ENCODE results near the gene DTNB. TPM values are rescaled to one million over a fixed set of nuclear protein-coding genes. Genes with fewer than 3 reads are reported as not detected.

The DTNB gene
- total and polyA plus RNA-seq, 2 of the 4 experiments (the other 2 are of a cell fraction) = 3.8 to 5.3 TPM

GRCh38 chr2:25692143-25692542, 18.8 kb upstream of the DTNB start:
- Histone ChIP-seq H2BK20ac (ENCODE audit: low read depth, low read length) (no peak overlapping the region), H4K8ac (ENCODE audit: low read depth in 2 of 2, low read length in 2 of 2) (no peak overlapping the region), H3K9me1 (ENCODE audit: insufficient read depth, low read length) (peaks cover 7% of the 10 kb centered on the region; the same call in 1 of the 2 replicates), H3K23ac (ENCODE audit: low read depth, low read length) (no peak overlapping the region), H2AFZ (replicated peaks; ENCODE audit: low read length, poor library complexity) (no peak overlapping the region), H2BK5ac (ENCODE audit: low read depth, low read length, poor library complexity, severe bottlenecking) (no peak overlapping the region), H3K79me1 (ENCODE audit: low read depth in 1 of 2, low read length in 2 of 2) (no peaks in the 10 kb centered on the region), H3K56ac (ENCODE audit: extremely low read depth, insufficient read depth, low read length) (no peak overlapping the region), H3K4ac (ENCODE audit: low read depth, low read length) (no peak overlapping the region), H2BK15ac (ENCODE audit: low read depth, low read length) (no peak overlapping the region), H3K4me1 (ENCODE audit: control insufficient read depth, insufficient read depth, low read length) (no peaks in the 10 kb centered on the region), H4K20me1 (ENCODE audit: insufficient read depth, low read length) (no peaks in the 10 kb centered on the region; the same call in 1 of the 2 replicates), H3K27me3 (ENCODE audit: control insufficient read depth, insufficient read depth, low read length) (peaks cover 7% of the 10 kb centered on the region), H2BK120ac (ENCODE audit: low read depth, low read length) (no peak overlapping the region), H2AK9ac (replicated peaks; ENCODE audit: low read depth, low read length, poor library complexity) (no peak overlapping the region), H3K9ac (ENCODE audit: low read depth, low read length) (no peak overlapping the region), H2AK5ac (ENCODE audit: low read depth, low read length) (no peak overlapping the region), H3K14ac (replicated peaks; ENCODE audit: low read depth, low read length) (no peak overlapping the region), H4K5ac (ENCODE audit: low read depth, low read length) (no peak overlapping the region), H3K9me3 (ENCODE audit: control insufficient read depth, insufficient read depth, low read length) (no peaks in the 10 kb centered on the region), H3K4me3 (ENCODE audit: insufficient read depth, low read depth, low read length) (no peak overlapping the region), H4K91ac (ENCODE audit: insufficient read depth, low read depth, low read length) (no peak overlapping the region), H3K18ac (ENCODE audit: low read depth, low read length) (no peak overlapping the region), H3K36me3 (ENCODE audit: control insufficient read depth, insufficient read depth, low read length) (no peaks in the 10 kb centered on the region), H3K4me2 (ENCODE audit: low read depth, low read length) (no peak overlapping the region), H3K27ac (ENCODE audit: insufficient read depth, low read length) (no peak overlapping the region)
- dilution Hi-C loops (cut with HindIII; ENCODE audit: low sequenced_read_pairs, unreplicated experiment) (no loop called here), intact Hi-C loops (cut with micrococcal nuclease) (no loop called here), in situ Hi-C loops (cut with MboI; ENCODE audit: low sequenced_read_pairs) (no loop called here)
- no TSS peak for BruUV-seq (replicated peaks)
- no peak for ATAC-seq (ENCODE audit: low read depth)
- TF ChIP-seq CHD1 (IDR thresholded peaks at IDR 0.05; ENCODE audit: low read depth, low read length) = no peak
- TF ChIP-seq MXI1 (IDR thresholded peaks at IDR 0.05; ENCODE audit: borderline replicate concordance, low read depth, low read length) = no peak
- TF ChIP-seq RFX5 (IDR thresholded peaks at IDR 0.05; ENCODE audit: low read depth, low read length) = no peak
- TF ChIP-seq MAFK (IDR thresholded peaks at IDR 0.05; ENCODE audit: low read depth, low read length) = no peak
- TF ChIP-seq, protein P1, sequence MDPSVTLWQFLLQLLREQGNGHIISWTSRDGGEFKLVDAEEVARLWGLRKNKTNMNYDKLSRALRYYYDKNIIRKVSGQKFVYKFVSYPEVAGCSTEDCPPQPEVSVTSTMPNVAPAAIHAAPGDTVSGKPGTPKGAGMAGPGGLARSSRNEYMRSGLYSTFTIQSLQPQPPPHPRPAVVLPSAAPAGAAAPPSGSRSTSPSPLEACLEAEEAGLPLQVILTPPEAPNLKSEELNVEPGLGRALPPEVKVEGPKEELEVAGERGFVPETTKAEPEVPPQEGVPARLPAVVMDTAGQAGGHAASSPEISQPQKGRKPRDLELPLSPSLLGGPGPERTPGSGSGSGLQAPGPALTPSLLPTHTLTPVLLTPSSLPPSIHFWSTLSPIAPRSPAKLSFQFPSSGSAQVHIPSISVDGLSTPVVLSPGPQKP (IDR thresholded peaks at IDR 0.05; ENCODE audit: borderline replicate concordance, low read depth, low read length) = no peak
- TF ChIP-seq NFE2L2 (IDR thresholded peaks at IDR 0.05; ENCODE audit: low read depth, low read length) = no peak
- TF ChIP-seq POLR2A (IDR thresholded peaks at IDR 0.05; ENCODE audit: low read depth, low read length) = no peak
- no peak for TF ChIP-seq MAZ (IDR thresholded peaks at IDR 0.05; ENCODE audit: borderline replicate concordance, low read depth, low read length)
- no peak for TF ChIP-seq RAD21 (IDR thresholded peaks at IDR 0.05; ENCODE audit: low read length)
- TF ChIP-seq USF2 (IDR thresholded peaks at IDR 0.05; ENCODE audit: low read depth, low read length) = no peak
- TF ChIP-seq RCOR1 (IDR thresholded peaks at IDR 0.05; ENCODE audit: insufficient replicate concordance, low read length) = no peak
- no peak for TF ChIP-seq CEBPB (IDR thresholded peaks at IDR 0.05; ENCODE audit: low read depth, low read length)
- no peak for TF ChIP-seq CTCF (conservative IDR thresholded peaks at IDR 0.05; ENCODE audit: low read depth, low read length)
- no peak for TF ChIP-seq FOS (IDR thresholded peaks at IDR 0.05; ENCODE audit: low read depth, low read length)
- TF ChIP-seq SMC3 (IDR thresholded peaks at IDR 0.05; ENCODE audit: low read depth, low read length) = no peak
- no peak for TF ChIP-seq BHLHE40 (IDR thresholded peaks at IDR 0.05; ENCODE audit: low read depth, low read length)
- ChIA-PET CTCF (interaction anchor here (1.8 kb wide), 1 partner anchor 8 kb away, joined by 11 read pairs; no protein-coding TSS in a partner anchor), POLR2A (ENCODE audit: unreplicated experiment) (interaction anchor here (0.6 kb wide), 1 partner anchor 116 kb away, joined by 3 read pairs; no protein-coding TSS in a partner anchor)
- WGBS, 2 experiments (ENCODE audit: extremely low coverage in 2 of 2, insufficient read length in 1 of 2) = no CpG with 5 or more reads among the region's 4 CpGs
- no peak for DNase-seq
